Keratinocyte (primary cell): ENCODE measurements around the gene CNTNAP2.

Experiments used
- EZH2 ChIP-seq: IDR thresholded peaks from one replicate; pipeline ENCODE4 v1.6.1; 2012; ENCODE audit warnings: inconsistent platforms, mild to moderate bottlenecking, low read length, moderate library complexity
- TF ChIP-seq, protein P1 (sequence below), 3 experiments: IDR thresholded peaks in 1 of 3; conservative IDR thresholded peaks in 1 of 3; optimal IDR thresholded peaks in 1 of 3; 2 replicates in 2 of 3; 3 replicates in 1 of 3; pipeline versions ENCODE3 to v1.5.1; 2011; ENCODE audit warnings: low read length in 3 of 3, mild to moderate bottlenecking in 3 of 3, moderate library complexity in 2 of 3, control low read depth in 1 of 3, inconsistent platforms in 1 of 3; ENCODE audit not compliant: insufficient read depth in 2 of 3; ENCODE audit errors: extremely low read depth in 1 of 3

DNA sequence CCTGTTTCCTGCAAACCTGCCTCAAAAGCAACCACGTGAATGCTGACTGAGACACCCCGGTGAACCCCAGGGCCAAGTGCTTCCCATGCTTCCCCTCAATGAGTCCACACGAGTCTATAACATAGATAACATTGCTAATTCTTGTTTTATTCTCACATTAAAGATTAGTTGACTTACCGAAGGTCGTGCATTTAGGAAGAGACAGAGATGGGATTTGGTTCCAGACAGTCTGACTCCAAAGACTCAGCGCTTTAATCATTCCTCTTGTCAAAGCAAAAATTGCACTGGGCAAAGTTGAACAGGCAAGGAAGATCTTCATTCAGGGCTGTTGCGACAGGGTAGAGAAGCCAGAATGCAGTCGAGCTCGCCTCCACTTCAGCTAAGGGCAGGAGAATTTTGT lies 2038.4 kb downstream of the CNTNAP2 start:
- TF ChIP-seq, protein P1, sequence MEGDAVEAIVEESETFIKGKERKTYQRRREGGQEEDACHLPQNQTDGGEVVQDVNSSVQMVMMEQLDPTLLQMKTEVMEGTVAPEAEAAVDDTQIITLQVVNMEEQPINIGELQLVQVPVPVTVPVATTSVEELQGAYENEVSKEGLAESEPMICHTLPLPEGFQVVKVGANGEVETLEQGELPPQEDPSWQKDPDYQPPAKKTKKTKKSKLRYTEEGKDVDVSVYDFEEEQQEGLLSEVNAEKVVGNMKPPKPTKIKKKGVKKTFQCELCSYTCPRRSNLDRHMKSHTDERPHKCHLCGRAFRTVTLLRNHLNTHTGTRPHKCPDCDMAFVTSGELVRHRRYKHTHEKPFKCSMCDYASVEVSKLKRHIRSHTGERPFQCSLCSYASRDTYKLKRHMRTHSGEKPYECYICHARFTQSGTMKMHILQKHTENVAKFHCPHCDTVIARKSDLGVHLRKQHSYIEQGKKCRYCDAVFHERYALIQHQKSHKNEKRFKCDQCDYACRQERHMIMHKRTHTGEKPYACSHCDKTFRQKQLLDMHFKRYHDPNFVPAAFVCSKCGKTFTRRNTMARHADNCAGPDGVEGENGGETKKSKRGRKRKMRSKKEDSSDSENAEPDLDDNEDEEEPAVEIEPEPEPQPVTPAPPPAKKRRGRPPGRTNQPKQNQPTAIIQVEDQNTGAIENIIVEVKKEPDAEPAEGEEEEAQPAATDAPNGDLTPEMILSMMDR (optimal IDR thresholded peaks at IDR 0.05 in 1 of 3, IDR thresholded peaks at IDR 0.05 in 1 of 3, conservative IDR thresholded peaks at IDR 0.05 in 1 of 3; ENCODE audit: extremely low read depth in 1 of 3, insufficient read depth in 2 of 3, low read length in 3 of 3): no peak
- TF ChIP-seq EZH2: no peak
